Fibroblast of skin of abdomen (primary cell): ENCODE data around the gene TNFRSF19.
A peak's percentile ranks its signal among the peaks of the same experiment; 100 is the strongest.

Experiments used
- DNase-seq: peaks from one replicate; pipeline ENCODE4 v3.0.0-alpha.2; 2013

The TNFRSF19 gene

GRCh38 chr13:23686948-23687347 is 116.7 kb downstream of the TNFRSF19 start:
- no peak for DNase-seq

GRCh38 chr13:23687614-23688013 is 117.4 kb downstream of the TNFRSF19 start:
- no peak for DNase-seq

- DNase-seq = no peak
Measured at GRCh38 chr13:23688336-23688735, 118.1 kb downstream of the TNFRSF19 start.

GRCh38 chr13:23690668-23691067 is 120.5 kb downstream of the TNFRSF19 start:
- DNase-seq = no peak

GRCh38 chr13:23692816-23693215 is 122.6 kb downstream of the TNFRSF19 start:
- DNase-seq = no peak

GRCh38 chr13:23695196-23695595 is 125.0 kb downstream of the TNFRSF19 start:
- no peak for DNase-seq

- DNase-seq = no peak
Measured at GRCh38 chr13:23695711-23696464, 125.7 kb downstream of the TNFRSF19 start.

- no peak for DNase-seq
Measured at GRCh38 chr13:23696610-23697009, 126.4 kb downstream of the TNFRSF19 start.

GRCh38 chr13:23697772-23698313 is 127.6 kb downstream of the TNFRSF19 start:
- no peak for DNase-seq

GRCh38 chr13:23699271-23699670 is 129.1 kb downstream of the TNFRSF19 start:
- DNase-seq = no peak

GRCh38 chr13:23701186-23701585 is 131.0 kb downstream of the TNFRSF19 start:
- no peak for DNase-seq

- DNase-seq = peak; percentile 87
Measured at GRCh38 chr13:23701636-23702035, 131.4 kb downstream of the TNFRSF19 start.

GRCh38 chr13:23703246-23703860 is 133.1 kb downstream of the TNFRSF19 start:
- no peak for DNase-seq

GRCh38 chr13:23705583-23705982 is 135.4 kb downstream of the TNFRSF19 start:
- DNase-seq = peak; percentile 36

- DNase-seq = peak; percentile 38
Measured at GRCh38 chr13:23707674-23708073, 137.5 kb downstream of the TNFRSF19 start.

- peak; percentile 30 for DNase-seq
Measured at GRCh38 chr13:23709536-23709935, 139.3 kb downstream of the TNFRSF19 start.

- no peak for DNase-seq
Measured at GRCh38 chr13:23710366-23710765, 140.2 kb downstream of the TNFRSF19 start.

GRCh38 chr13:23711355-23711754 is 141.1 kb downstream of the TNFRSF19 start:
- DNase-seq = no peak

GRCh38 chr13:23714672-23715071 is 144.5 kb downstream of the TNFRSF19 start:
- DNase-seq = no peak

- no peak for DNase-seq
Measured at GRCh38 chr13:23715092-23715761, 145.0 kb downstream of the TNFRSF19 start.

GRCh38 chr13:23715762-23716235 is 145.6 kb downstream of the TNFRSF19 start:
- no peak for DNase-seq

GRCh38 chr13:23716401-23716800 is 146.2 kb downstream of the TNFRSF19 start:
- DNase-seq = no peak

GRCh38 chr13:23718996-23719395 is 148.8 kb downstream of the TNFRSF19 start:
- no peak for DNase-seq
